Right lobe of liver (tissue), 4 donors: ENCODE data around the gene TEF.

Experiments
- POLR2A ChIP-seq: fragments of 450-650 bp; IDR thresholded peaks from one replicate; pipeline ENCODE4 v1.6.1; 2017; ENCODE audit warnings: antibody characterized with exemption, mild to moderate bottlenecking
- TF ChIP-seq, protein P1 (sequence below), 4 donors: fragments of 200-600 bp in 3 of 4; fragments of 450-650 bp in 1 of 4; IDR thresholded peaks; one replicate each; pipeline versions ENCODE4 v1.5.1 to v1.8.0; 2016 to 2022; ENCODE audit warnings: antibody characterized with exemption in 4 of 4, mild to moderate bottlenecking in 2 of 4
- donor health status: DM: no; HTN: no; CAD: no.
- donor health status: DM: no; HTN: no; CAD: no.
- donor health status: DM: no; HTN: yes; CAD: no.

DNA sequence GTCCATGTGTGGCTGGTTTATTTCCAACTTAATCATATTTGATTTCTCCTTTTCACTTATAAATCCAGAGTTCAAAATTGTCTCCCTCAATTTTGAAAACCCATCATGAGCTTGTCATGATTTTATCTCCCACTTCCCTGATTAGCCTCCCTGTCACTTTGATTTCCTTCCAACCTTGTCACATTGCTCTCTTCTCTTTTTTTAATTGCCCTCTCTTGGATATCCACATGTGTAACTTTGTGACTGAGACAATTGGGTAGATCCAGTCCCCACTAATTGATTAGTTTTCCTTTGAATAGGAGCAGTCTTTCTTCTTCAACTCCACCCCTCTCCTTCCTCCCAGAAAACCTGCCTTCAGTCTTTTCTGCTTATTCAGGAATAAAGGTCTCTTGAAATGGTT, 2.4 kb downstream of the TEF start:
- TF ChIP-seq, protein P1, sequence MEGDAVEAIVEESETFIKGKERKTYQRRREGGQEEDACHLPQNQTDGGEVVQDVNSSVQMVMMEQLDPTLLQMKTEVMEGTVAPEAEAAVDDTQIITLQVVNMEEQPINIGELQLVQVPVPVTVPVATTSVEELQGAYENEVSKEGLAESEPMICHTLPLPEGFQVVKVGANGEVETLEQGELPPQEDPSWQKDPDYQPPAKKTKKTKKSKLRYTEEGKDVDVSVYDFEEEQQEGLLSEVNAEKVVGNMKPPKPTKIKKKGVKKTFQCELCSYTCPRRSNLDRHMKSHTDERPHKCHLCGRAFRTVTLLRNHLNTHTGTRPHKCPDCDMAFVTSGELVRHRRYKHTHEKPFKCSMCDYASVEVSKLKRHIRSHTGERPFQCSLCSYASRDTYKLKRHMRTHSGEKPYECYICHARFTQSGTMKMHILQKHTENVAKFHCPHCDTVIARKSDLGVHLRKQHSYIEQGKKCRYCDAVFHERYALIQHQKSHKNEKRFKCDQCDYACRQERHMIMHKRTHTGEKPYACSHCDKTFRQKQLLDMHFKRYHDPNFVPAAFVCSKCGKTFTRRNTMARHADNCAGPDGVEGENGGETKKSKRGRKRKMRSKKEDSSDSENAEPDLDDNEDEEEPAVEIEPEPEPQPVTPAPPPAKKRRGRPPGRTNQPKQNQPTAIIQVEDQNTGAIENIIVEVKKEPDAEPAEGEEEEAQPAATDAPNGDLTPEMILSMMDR (IDR thresholded peaks at IDR 0.05), result no peak
- TF ChIP-seq POLR2A, result no peak
